NT2/D1 (cell line): ENCODE measurements around the gene TFCP2L1.

ENCODE experiments used
- DNase-seq: peaks from one replicate; pipeline ENCODE4 v3.0.0-alpha.2; 2011; ENCODE audit warnings: low read depth, low spot score
- H3K27me3 ChIP-seq: 2 replicates; pipeline ENCODE4 v1.6.0; 2011; ENCODE audit warnings: mild to moderate bottlenecking; ENCODE audit not compliant: insufficient read length, insufficient read depth
- H3K36me3 ChIP-seq: 2 replicates; pipeline ENCODE4 v1.6.1; 2011; ENCODE audit warnings: mild to moderate bottlenecking, low read length, mixed read lengths; ENCODE audit not compliant: insufficient read depth, insufficient read length
- H3K4me1 ChIP-seq: 2 replicates; pipeline ENCODE4 v1.5.1; 2011; ENCODE audit not compliant: insufficient read depth, insufficient read length
- H3K4me3 ChIP-seq: 2 replicates; pipeline ENCODE4 v1.5.1; 2011; ENCODE audit warnings: low read depth; ENCODE audit not compliant: insufficient read length
- H3K9ac ChIP-seq: 2 replicates; pipeline ENCODE4 v1.6.0; 2011; ENCODE audit warnings: low read depth; ENCODE audit not compliant: insufficient read length
- H3K9me3 ChIP-seq: 2 replicates; pipeline ENCODE4 v1.5.1; 2011; ENCODE audit warnings: mild to moderate bottlenecking, low read length; ENCODE audit not compliant: insufficient read depth
- SUZ12 ChIP-seq: IDR thresholded peaks from 2 replicates; pipeline ENCODE4 v1.6.1; 2011; ENCODE audit not compliant: insufficient read length, insufficient read depth; ENCODE audit errors: extremely low read depth
- YY1 ChIP-seq: IDR thresholded peaks from 2 replicates; pipeline ENCODE4 v1.6.1; 2011; ENCODE audit not compliant: insufficient read length, insufficient read depth
- ZNF274 ChIP-seq: IDR thresholded peaks from 2 replicates; pipeline ENCODE4 v1.6.1; 2011; ENCODE audit warnings: mild to moderate bottlenecking, low read depth, low read length

TFCP2L1 gene

GRCh38 chr2:121294881-121295840 is 10.2 kb upstream of the TFCP2L1 start:
- DNase-seq, result no peak
- peaks cover 6% of the 10 kb centered on the region for H3K27me3 ChIP-seq
- no peak overlapping the region for H3K9ac ChIP-seq
- H3K36me3 ChIP-seq, result no peaks in the 10 kb centered on the region
- H3K4me3 ChIP-seq, result no peak overlapping the region
- TF ChIP-seq ZNF274 (no peak), YY1 (no peak), SUZ12 (no peak)
- no peaks in the 10 kb centered on the region for H3K4me1 ChIP-seq
- peaks cover 5% of the 10 kb centered on the region; the same call in 1 of the 2 replicates for H3K9me3 ChIP-seq

GRCh38 chr2:121293450-121294325 is 8.7 kb upstream of the TFCP2L1 start:
- no peak for DNase-seq
- Histone ChIP-seq H3K36me3 (no peaks in the 10 kb centered on the region), H3K9ac (no peak overlapping the region), H3K27me3 (peaks cover 6% of the 10 kb centered on the region), H3K9me3 (peaks cover 5% of the 10 kb centered on the region; the same call in 1 of the 2 replicates), H3K4me3 (no peak overlapping the region), H3K4me1 (no peaks in the 10 kb centered on the region)
- no peak for TF ChIP-seq YY1
- TF ChIP-seq SUZ12, result no peak
- no peak for TF ChIP-seq ZNF274

- no peak overlapping the region for H3K4me3 ChIP-seq
- peaks cover 4% of the 10 kb centered on the region; the same call in 1 of the 2 replicates for H3K9me3 ChIP-seq
- TF ChIP-seq ZNF274 (no peak), YY1 (no peak), SUZ12 (no peak)
- no peak for DNase-seq
- peaks cover 4% of the 10 kb centered on the region for H3K4me1 ChIP-seq
- H3K27me3 ChIP-seq, result peaks cover 7% of the 10 kb centered on the region
- H3K9ac ChIP-seq, result no peak overlapping the region
- H3K36me3 ChIP-seq, result no peaks in the 10 kb centered on the region
These were observed 6.2 kb upstream of the TFCP2L1 start for GRCh38 chr2:121291251-121291580.

- TF ChIP-seq YY1, result no peak
- TF ChIP-seq ZNF274, result no peak
- TF ChIP-seq SUZ12, result no peak
- no peaks in the 10 kb centered on the region for H3K36me3 ChIP-seq
- peaks cover 16% of the 10 kb centered on the region for H3K27me3 ChIP-seq
These were observed 4.3 kb upstream of the TFCP2L1 start for GRCh38 chr2:121289271-121289670.

DNA sequence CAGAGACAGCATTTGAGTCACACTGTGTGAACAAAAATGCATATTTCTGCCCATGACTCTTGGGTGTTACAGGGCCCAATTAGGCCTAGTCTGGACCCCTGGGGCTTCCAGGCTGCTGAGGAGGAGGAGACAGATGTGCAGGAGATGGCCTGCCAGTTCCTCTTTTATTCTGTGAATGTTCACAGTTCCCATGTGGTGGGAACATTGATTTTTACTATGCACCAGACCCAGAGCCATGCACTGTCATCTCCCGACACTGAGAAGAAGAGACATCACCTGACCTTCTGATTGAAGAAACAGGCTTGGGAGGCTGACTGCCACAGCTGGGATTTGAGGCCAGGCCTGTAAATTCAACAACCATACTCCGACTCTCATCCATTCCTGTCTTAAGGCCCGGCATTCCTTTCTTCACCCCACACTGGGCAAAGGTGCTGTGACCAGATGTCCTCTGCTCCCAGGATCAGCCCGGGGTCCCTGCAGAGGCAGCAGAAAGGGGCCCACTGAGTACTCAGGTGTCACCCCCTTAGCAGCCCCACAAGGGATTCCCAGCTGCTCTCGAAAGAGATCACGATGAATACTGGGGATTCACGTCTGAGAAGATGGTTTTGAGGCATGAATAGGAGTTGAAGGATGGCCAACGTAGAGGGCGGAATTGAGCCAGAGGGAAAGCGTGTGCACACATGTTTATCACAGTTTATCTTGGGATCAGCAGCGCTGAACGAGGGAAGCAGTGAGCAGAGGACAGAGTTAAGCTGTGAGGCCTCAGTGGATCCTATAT is 3.6 kb upstream of the TFCP2L1 start:
- DNase-seq, result no peak

More at GRCh38 chr2:121289271-121289670, 4.3 kb upstream of the TFCP2L1 start:
- Histone ChIP-seq H3K4me3 (no peak overlapping the region), H3K9ac (no peak overlapping the region), H3K9me3 (no peaks in the 10 kb centered on the region), H3K4me1 (peaks cover 4% of the 10 kb centered on the region)
- DNase-seq, result no peak

GRCh38 chr2:121287956-121288355 is 3.0 kb upstream of the TFCP2L1 start:
- no peak overlapping the region for H3K9ac ChIP-seq
- no peaks in the 10 kb centered on the region for H3K36me3 ChIP-seq
- H3K27me3 ChIP-seq, result peaks cover 27% of the 10 kb centered on the region
- TF ChIP-seq YY1 (no peak), SUZ12 (no peak), ZNF274 (no peak)
- no peaks in the 10 kb centered on the region for H3K9me3 ChIP-seq
- H3K4me3 ChIP-seq, result no peak overlapping the region
- H3K4me1 ChIP-seq, result peaks cover 5% of the 10 kb centered on the region
- DNase-seq, result no peak

More for the DNA sequence above, 3.6 kb upstream of the TFCP2L1 start:
- no peak for TF ChIP-seq YY1
- no peak for TF ChIP-seq SUZ12
- TF ChIP-seq ZNF274, result no peak
- H3K4me3 ChIP-seq, result no peak overlapping the region
- H3K27me3 ChIP-seq, result peaks cover 22% of the 10 kb centered on the region
- no peaks in the 10 kb centered on the region for H3K36me3 ChIP-seq
- peaks cover 4% of the 10 kb centered on the region for H3K4me1 ChIP-seq
- no peaks in the 10 kb centered on the region for H3K9me3 ChIP-seq
- H3K9ac ChIP-seq, result no peak overlapping the region
